H1 (cell line): ENCODE results near the gene CHRNA9. TPM values are rescaled to one million over a fixed set of nuclear protein-coding genes. Genes with fewer than 3 reads are reported as not detected.

ENCODE experiments used
- CTBP2 ChIP-seq: IDR thresholded peaks from 2 replicates; pipeline ENCODE4 v1.7.0; 2011; ENCODE audit warnings: borderline replicate concordance, mild to moderate bottlenecking, moderate library complexity, mixed read lengths, low read length; ENCODE audit not compliant: insufficient read depth, insufficient read length
- CTCF ChIP-seq, 3 experiments: IDR thresholded peaks; 1 replicate in 2 of 3; 2 replicates in 1 of 3; pipeline versions ENCODE4 v1.5.1 to v1.6.1; 2011; ENCODE audit warnings: low read length in 3 of 3, mild to moderate bottlenecking in 3 of 3, inconsistent platforms in 2 of 3, low read depth in 1 of 3, moderate library complexity in 1 of 3; ENCODE audit not compliant: insufficient read depth in 1 of 3; ENCODE audit errors: control extremely low read depth in 1 of 3
- MAFK ChIP-seq: IDR thresholded peaks from 2 replicates; pipeline ENCODE4 v1.6.1; 2012; ENCODE audit warnings: low read depth, mild to moderate bottlenecking, improper control_type of control experiment, low read length
- POLR2A ChIP-seq, 2 experiments: IDR thresholded peaks; 1 replicate in 1 of 2; 2 replicates in 1 of 2; pipeline ENCODE4 v1.6.1; 2011; ENCODE audit warnings: low read depth in 2 of 2, low read length in 2 of 2, mild to moderate bottlenecking in 2 of 2; ENCODE audit errors: control extremely low read depth in 1 of 2
- RFX5 ChIP-seq: IDR thresholded peaks from 2 replicates; pipeline ENCODE4 v1.6.1; 2011; ENCODE audit warnings: low read depth, low read length, improper control_type of control experiment, borderline replicate concordance
- ZNF274 ChIP-seq: IDR thresholded peaks from 2 replicates; pipeline ENCODE4 v1.7.0; 2012; ENCODE audit warnings: low read length, borderline replicate concordance; ENCODE audit errors: extremely low read depth
- polyA plus RNA-seq, 7 experiments: library from polyadenylated mRNA; depleted of rRNA in 3 of 7; stranded (reverse) in 5 of 7; unstranded in 2 of 7; fragments of >200 nt in 5 of 7; fragments of 200-250 nt in 2 of 7; gene quantifications; 1 replicate in 5 of 7; 2 replicates in 1 of 7; 4 replicates in 1 of 7; pipeline versions ENCODE4 v1.2.1 to v1.2.3, GENCODE V29; 2011 to 2013; ENCODE audit warnings: missing spikeins in 2 of 7, mixed read lengths in 2 of 7
- total RNA-seq: library from RNA; stranded (reverse); fragmentation: NEBNext Ultra II Directional; extraction: Animal tissue kit (Norgen Biotek cat#: 25700); gene quantifications from 2 replicates; pipeline ENCODE4 v1.2.1, GENCODE V29; 2021

The CHRNA9 gene
- total and polyA plus RNA-seq, 2 of the 8 experiments (the other 6 are each of a cell fraction or from before 2014, with no cell fraction given): 1.4 to 3.3 TPM

DNA sequence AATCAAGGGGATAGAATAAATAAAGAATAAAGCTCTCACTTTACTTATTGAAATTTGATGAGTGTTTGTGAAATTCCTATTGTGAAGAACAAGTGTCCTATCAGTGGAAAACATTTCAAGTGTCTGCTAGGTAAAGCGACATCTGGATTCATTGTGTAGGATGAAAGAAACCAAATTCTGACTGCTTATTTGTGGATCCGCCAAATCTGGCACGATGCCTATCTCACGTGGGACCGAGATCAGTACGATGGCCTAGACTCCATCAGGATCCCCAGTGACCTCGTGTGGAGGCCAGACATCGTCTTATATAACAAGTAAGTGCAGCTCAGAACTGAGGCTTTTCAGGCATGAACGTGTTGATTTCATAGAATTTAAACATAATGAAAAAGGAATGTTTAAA lies 1.9 kb downstream of the CHRNA9 start (continued):
- TF ChIP-seq ZNF274 (no peak), MAFK (no peak), RFX5 (no peak), CTCF (IDR thresholded peaks at IDR 0.05; ENCODE audit: control extremely low read depth in 1 of 3, insufficient read depth in 1 of 3, low read depth in 1 of 3, low read length in 3 of 3) (no peak), POLR2A (IDR thresholded peaks at IDR 0.05; ENCODE audit: control extremely low read depth in 1 of 2, low read depth in 2 of 2, low read length in 2 of 2) (no peak), CTBP2 (no peak)
